ENCODE data around the gene TWF2. TPM values are rescaled to one million over a fixed set of nuclear protein-coding genes. Genes with fewer than 3 reads are reported as not detected.

Gene TWF2
- total RNA-seq, 1 experiment from 2014 or later = 61.1 TPM

DNA sequence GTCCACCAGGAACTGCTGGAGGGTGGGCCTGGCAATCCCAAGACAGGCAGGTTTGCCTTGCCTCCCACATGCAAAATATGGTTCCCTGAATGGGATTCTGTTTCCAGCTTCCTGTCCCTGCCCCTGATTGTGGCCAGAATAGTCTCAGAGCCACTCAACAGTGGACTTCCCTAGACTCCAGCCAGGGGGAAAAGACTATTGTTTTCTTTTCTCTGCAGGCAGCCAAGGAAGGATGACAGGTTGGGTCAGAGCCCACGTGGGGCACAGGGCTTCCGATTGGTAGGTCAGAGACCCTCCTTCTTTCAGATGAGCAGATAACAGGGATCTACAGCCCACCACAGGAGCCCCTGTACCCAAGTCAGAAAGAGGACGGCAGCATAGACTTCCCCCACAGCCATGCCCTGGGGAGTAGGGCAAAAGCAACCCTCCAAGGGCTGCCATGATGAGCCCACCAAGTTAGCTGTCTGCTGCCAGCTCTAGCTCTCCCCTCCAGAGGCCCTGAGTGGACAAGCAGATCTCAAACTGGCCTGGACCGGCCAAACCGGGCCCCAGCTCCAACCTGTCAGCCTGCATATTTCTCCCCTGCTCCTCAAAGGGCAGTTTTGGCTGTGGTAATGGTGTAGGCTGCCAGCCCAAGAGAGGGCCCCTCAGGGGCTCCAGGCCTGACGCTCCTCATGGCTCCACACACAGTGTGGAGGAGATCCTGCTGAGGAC lies 19.9 kb downstream of the TWF2 start:
- Histone ChIP-seq H3K27me3 (replicated peaks) (no peaks in the 10 kb centered on the region), H3K4me3 (no peak overlapping the region), H3K36me3 (peaks cover 20% of the 10 kb centered on the region), H3K4me1 (replicated peaks) (peaks cover 12% of the 10 kb centered on the region), H3K9me3 (replicated peaks) (no peaks in the 10 kb centered on the region), H3K27ac (no peak overlapping the region)
- DNase-seq (ENCODE audit: low read depth in 1 of 2, low spot score in 2 of 2) = no peak

DNA sequence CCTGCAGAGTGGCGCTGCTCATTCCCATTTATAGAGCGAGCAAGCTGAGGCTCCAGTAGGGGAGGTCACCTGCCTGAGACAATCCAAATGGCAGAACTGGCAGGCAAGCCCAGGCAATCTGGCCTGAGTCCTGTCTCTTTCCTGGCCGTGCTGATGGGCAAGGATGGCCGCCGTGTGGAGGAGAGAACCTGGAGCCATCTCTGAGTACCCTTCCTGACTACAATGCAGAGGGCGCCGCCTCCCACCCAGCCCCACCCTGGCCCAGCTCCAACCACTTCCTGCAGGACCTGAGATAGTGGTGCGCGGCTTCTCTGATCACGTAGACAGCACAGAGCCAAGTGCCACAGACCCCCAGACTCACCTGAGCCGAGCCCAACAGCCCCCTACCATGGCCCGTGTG lies 20.5 kb downstream of the TWF2 start:
- Histone ChIP-seq H3K27me3 (replicated peaks) (no peaks in the 10 kb centered on the region), H3K36me3 (peaks cover 27% of the 10 kb centered on the region), H3K27ac (no peak overlapping the region)

DNA sequence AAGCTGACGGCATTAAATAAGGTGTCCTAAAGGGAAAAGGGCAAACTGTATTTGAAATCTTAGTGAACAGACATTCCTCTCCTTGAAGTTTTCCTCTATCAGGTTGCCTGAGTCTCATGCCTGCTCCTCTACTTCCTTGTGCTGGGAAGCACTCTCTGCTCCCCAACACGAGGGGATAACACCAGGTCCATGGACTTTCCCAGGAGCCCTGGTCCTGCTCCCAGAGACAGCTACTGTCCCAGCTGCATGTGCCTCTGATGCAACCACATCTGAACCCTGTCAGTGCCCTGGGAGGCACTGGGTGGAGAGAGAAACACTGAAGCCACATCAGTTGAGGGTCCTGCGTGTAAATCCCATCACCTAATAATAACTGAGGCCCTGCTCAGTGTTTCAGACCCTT lies 20.9 kb downstream of the TWF2 start:
- Histone ChIP-seq H3K27ac (no peak overlapping the region), H3K27me3 (replicated peaks) (no peaks in the 10 kb centered on the region), H3K9me3 (replicated peaks) (no peaks in the 10 kb centered on the region), H3K4me3 (no peak overlapping the region), H3K36me3 (peaks cover 29% of the 10 kb centered on the region), H3K4me1 (replicated peaks) (peaks cover 12% of the 10 kb centered on the region)
- DNase-seq (ENCODE audit: low read depth in 1 of 2, low spot score in 2 of 2) = no peak

More for the DNA sequence above, 20.5 kb downstream of the TWF2 start:
- no peak for DNase-seq (ENCODE audit: low read depth in 1 of 2, low spot score in 2 of 2)
- Histone ChIP-seq H3K4me1 (replicated peaks) (peaks cover 12% of the 10 kb centered on the region), H3K4me3 (no peak overlapping the region), H3K9me3 (replicated peaks) (no peaks in the 10 kb centered on the region)

DNA sequence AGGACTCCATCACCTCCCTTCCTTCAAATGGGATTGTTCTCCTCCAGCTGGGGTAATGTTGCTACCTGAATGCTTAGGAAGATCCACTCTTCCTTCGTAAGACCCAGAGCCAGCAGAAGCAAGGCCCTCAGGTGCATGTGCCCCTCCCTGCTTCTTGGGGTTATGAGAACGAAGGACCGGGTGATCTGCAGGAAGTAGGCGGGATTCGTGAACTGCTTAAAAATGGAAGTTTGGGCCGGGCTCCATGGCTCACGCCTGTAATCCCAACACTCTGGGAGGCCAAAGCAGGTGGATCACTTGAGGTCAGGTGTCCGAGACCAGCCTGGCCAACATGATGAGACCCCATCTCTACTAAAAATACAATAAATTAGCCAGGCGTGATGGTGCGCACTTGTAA lies 21.6 kb downstream of the TWF2 start:
- H3K27me3 ChIP-seq (replicated peaks) = no peaks in the 10 kb centered on the region
- H3K9me3 ChIP-seq (replicated peaks) = no peaks in the 10 kb centered on the region
- peaks cover 12% of the 10 kb centered on the region for H3K4me1 ChIP-seq (replicated peaks)
- H3K36me3 ChIP-seq = peaks cover 35% of the 10 kb centered on the region
- H3K27ac ChIP-seq = no peak overlapping the region
- no peak for DNase-seq (ENCODE audit: low read depth in 1 of 2, low spot score in 2 of 2)
- no peak overlapping the region for H3K4me3 ChIP-seq

DNA sequence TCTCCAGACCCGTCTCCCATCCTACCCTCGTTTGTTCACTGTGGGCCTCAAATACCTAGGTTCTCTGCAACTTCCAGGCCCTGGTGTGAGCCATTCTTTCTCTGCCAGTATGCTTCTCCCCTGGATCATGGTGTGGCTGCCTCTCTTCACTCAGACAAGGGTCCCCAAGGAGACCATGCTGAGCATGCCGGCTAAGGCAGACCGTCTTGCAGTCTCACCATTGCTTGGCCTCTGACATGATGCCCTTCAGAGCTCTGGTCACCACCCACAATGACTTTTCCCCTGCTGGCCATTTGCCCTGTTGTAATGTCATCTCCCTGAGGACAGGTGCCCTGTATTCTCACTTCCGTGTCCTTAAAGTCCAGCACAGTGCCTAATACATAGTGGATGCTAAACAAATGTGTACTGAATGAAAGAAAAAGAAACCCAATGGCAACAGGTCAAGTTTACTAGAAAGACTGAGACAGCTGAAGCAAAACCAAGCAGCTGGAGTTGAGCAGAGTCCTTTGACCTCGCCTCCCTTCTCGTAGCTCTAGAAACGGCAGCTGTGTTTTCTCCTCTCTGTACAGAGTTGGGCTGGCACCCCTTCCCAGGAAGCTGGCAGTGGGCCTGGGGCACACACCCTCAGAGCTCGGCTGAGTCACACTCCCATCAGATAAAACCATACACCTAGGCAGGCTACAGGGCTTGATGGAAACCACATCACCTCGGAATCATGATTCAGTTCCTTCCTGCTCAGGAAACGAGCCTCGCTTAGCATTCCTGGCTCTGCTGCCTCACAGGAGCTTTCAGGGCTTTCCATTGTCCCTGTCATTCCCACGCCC lies 22.2 kb downstream of the TWF2 start:
- H3K9me3 ChIP-seq (replicated peaks) = no peaks in the 10 kb centered on the region
- no peak overlapping the region for H3K27ac ChIP-seq
- H3K4me3 ChIP-seq = no peak overlapping the region
- peaks cover 12% of the 10 kb centered on the region for H3K4me1 ChIP-seq (replicated peaks)
- DNase-seq (ENCODE audit: low read depth in 1 of 2, low spot score in 2 of 2) = no peak
- H3K27me3 ChIP-seq (replicated peaks) = no peaks in the 10 kb centered on the region
- peaks cover 39% of the 10 kb centered on the region for H3K36me3 ChIP-seq

DNA sequence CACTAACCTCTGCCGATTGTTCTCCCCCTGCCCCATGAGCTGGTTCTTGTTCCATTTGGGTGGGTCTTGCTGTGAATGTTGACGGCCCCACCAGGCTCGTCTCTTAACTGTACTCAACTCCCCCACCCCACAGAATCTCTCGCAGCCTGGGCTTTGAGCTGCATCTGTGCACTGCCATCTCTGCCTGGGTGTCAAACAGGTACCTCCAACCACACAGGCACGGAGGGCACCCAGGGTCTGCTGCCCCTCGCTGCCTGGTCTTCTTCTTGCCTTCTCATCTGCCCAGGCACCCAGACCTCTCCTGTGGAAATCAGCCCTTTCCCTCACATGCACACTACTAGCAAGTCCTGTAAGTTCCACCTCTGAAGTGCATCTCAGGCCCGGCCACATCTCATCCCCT lies 23.6 kb downstream of the TWF2 start:
- DNase-seq (ENCODE audit: low read depth in 1 of 2, low spot score in 2 of 2) = no peak
- Histone ChIP-seq H3K4me3 (no peak overlapping the region), H3K27me3 (replicated peaks) (no peaks in the 10 kb centered on the region), H3K9me3 (replicated peaks) (no peaks in the 10 kb centered on the region), H3K4me1 (replicated peaks) (peaks cover 12% of the 10 kb centered on the region), H3K36me3 (peaks cover 53% of the 10 kb centered on the region), H3K27ac (no peak overlapping the region)

DNA sequence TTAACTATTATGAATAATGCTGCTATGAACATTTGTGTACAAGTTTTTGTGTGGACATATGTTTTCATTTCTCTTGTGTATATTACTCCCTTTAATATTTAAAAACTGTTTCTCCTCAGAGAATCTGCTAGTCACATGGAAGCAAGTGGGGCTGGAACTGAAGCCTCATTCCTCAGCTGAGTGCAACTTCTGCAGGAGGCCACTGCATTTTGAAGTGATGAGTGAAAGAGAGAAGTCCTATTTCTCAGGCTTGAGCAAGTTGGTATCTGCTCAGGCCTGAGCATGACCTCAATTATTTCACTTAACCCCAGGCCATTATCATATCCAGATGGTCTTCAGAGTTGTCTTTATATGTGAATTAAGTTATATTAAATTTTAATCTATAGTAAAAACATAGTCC lies 25.1 kb downstream of the TWF2 start:
- Histone ChIP-seq H3K27me3 (replicated peaks) (no peaks in the 10 kb centered on the region), H3K4me1 (replicated peaks) (peaks cover 12% of the 10 kb centered on the region), H3K4me3 (no peak overlapping the region), H3K36me3 (peaks cover 68% of the 10 kb centered on the region), H3K9me3 (replicated peaks) (no peaks in the 10 kb centered on the region), H3K27ac (no peak overlapping the region)
- DNase-seq (ENCODE audit: low read depth in 1 of 2, low spot score in 2 of 2) = no peak

DNA sequence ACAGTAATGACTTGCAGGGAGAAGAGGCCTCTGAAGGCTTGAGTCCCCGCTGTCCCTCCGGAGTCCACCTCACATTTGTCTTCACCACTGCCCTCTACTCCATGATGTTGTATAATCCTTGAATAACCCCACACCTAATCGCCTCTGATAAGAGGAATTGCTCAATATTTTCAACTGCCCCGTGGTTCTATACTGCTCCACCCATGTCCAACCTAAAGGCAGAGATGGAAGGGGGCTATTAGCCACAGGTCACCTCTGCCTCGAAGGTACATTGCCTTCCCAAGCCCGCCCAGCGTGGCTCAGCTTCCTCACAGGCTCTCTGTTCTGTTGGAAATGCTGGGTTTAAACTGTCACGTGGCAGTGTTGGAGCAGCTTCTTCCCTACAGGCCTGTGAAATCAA lies 26.0 kb downstream of the TWF2 start:
- H3K27me3 ChIP-seq (replicated peaks) = no peaks in the 10 kb centered on the region
- no peak overlapping the region for H3K4me3 ChIP-seq
- peaks cover 12% of the 10 kb centered on the region for H3K4me1 ChIP-seq (replicated peaks)
- H3K27ac ChIP-seq = no peak overlapping the region
- H3K36me3 ChIP-seq = peaks cover 77% of the 10 kb centered on the region
- DNase-seq (ENCODE audit: low read depth in 1 of 2, low spot score in 2 of 2) = no peak
- no peaks in the 10 kb centered on the region for H3K9me3 ChIP-seq (replicated peaks)

DNA sequence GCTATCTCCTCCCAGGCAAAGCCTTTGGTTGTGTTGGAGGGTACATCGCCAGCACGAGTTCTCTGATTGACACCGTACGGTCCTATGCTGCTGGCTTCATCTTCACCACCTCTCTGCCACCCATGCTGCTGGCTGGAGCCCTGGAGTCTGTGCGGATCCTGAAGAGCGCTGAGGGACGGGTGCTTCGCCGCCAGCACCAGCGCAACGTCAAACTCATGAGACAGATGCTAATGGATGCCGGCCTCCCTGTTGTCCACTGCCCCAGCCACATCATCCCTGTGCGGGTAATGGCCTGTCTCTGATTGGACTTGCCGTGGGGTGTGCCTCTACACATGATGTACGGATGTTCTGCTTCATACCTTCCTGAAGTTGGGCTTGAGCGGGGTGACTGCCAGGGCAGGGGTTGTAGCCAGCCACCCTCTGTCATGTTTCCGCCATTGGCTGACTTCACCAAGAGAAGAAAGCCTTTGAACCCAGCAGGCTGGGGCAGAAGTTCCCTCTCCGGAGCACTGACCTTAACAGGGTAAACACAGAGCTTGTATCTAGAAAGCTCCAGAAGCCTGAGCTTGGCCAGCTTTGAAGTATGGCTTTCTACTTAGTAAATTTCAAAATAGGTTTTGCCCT lies 27.6 kb downstream of the TWF2 start:
- Histone ChIP-seq H3K36me3 (peaks cover 93% of the 10 kb centered on the region), H3K27me3 (replicated peaks) (no peaks in the 10 kb centered on the region), H3K9me3 (replicated peaks) (no peaks in the 10 kb centered on the region), H3K4me3 (no peak overlapping the region), H3K4me1 (replicated peaks) (no peaks in the 10 kb centered on the region; the same call in 1 of the 2 replicates), H3K27ac (no peak overlapping the region)
- no peak for DNase-seq (ENCODE audit: low read depth in 1 of 2, low spot score in 2 of 2)

DNA sequence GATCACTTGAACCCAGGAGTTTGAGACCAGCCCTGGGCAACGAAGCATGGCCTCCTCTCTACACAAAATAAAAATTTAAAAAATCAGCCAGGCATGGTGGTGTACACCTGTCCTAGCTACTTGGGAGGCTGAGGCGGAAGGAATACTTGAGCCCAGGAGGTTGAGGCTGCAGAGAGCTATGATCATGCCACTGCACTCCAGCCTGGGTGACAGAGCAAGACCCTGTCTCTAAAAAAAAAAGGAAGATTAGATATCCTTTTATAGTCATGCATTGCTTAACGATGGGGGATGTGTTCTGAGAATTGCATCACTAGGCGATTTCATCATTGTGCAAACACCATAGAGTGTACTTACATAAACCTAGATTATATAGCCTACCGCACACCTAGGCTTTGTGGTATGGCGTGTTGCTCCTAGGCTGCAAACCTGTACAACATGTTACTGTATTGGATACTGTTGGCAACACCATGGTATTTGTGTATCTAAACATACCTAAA lies 28.4 kb downstream of the TWF2 start:
- no peak for DNase-seq (ENCODE audit: low read depth in 1 of 2, low spot score in 2 of 2)

DNA sequence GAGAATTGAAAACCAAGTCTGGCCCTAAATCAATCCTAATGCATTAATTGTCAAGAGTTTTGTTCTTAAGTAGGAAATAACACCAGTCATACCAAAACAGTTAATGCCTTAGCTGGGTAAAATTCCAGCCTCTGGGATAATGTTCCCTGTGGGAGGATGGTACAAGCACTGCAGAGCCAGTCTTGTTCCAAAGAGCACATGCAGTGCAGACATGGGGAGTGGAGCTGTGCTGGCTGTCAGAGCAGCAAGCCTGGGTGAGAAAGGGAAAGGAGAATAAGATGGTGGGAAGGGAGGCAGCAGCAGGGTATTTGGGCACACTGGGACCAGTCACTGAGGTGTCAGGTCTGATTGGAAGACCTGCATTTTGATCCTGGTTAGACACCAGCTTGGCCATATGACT lies 28.9 kb downstream of the TWF2 start:
- DNase-seq (ENCODE audit: low read depth in 1 of 2, low spot score in 2 of 2) = no peak
- Histone ChIP-seq H3K9me3 (replicated peaks) (no peaks in the 10 kb centered on the region), H3K36me3 (peaks cover 96% of the 10 kb centered on the region), H3K27me3 (replicated peaks) (no peaks in the 10 kb centered on the region), H3K4me1 (replicated peaks) (no peaks in the 10 kb centered on the region), H3K4me3 (no peak overlapping the region), H3K27ac (no peak overlapping the region)

More for the DNA sequence above, 28.4 kb downstream of the TWF2 start:
- Histone ChIP-seq H3K27ac (no peak overlapping the region), H3K27me3 (replicated peaks) (no peaks in the 10 kb centered on the region), H3K4me1 (replicated peaks) (no peaks in the 10 kb centered on the region), H3K36me3 (peaks cover 96% of the 10 kb centered on the region), H3K4me3 (no peak overlapping the region), H3K9me3 (replicated peaks) (no peaks in the 10 kb centered on the region)

DNA sequence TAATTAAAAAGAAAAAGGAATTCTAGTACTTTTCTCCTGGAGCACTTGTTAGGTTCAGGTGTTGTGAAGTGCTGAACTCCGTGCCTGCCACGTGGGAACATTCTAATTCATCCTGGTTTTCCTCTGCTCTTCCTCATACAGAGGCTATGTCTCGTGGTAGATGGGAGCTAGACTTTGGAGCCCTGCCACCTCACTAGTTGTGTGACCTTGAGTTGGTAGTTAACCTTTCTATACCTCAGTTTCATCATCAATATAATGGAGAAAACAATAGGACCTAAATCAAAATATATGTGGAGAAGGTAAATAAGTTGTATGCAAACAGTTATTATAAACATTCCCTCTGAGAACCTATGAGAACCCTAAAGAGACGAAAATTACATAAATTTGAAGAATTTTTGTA lies 30.4 kb downstream of the TWF2 start:
- Histone ChIP-seq H3K4me1 (replicated peaks) (no peaks in the 10 kb centered on the region), H3K36me3 (peaks cover 96% of the 10 kb centered on the region), H3K27ac (no peak overlapping the region), H3K27me3 (replicated peaks) (no peaks in the 10 kb centered on the region), H3K4me3 (no peak overlapping the region), H3K9me3 (replicated peaks) (no peaks in the 10 kb centered on the region)
- DNase-seq (ENCODE audit: low read depth in 1 of 2, low spot score in 2 of 2) = no peak

DNA sequence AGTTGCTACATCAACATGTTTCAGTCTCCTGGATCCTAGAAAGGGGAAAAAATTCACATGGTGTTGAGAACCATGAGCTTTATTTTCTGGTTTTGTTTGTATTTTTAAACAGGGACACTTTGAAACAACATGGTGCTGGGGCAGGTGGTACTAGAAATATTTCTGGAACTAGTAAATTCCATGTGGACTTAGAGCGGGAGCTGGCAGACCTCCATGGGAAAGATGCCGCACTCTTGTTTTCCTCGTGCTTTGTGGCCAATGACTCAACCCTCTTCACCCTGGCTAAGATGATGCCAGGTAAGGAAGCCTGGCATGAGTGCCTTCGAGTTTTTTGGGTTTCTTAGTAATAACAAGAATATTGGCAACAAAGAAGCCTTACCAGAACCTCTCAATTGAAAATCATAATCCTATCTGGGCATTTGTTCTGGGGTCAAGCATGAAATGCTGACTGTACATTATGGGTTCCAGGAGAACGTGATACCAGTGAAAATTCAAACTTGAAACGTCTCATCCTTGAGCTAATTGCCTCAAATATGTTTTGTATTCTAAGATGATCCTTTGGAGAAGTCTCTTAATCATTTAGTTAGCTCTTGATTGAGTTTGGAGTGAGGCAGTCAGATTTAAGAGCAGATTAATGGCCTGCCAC lies 33.1 kb downstream of the TWF2 start:
- DNase-seq (ENCODE audit: low read depth in 1 of 2, low spot score in 2 of 2) = no peak
- Histone ChIP-seq H3K4me1 (replicated peaks) (peaks cover 7% of the 10 kb centered on the region), H3K27ac (no peak overlapping the region), H3K9me3 (replicated peaks) (no peaks in the 10 kb centered on the region), H3K4me3 (no peak overlapping the region), H3K36me3 (peaks cover 100% of the 10 kb centered on the region), H3K27me3 (replicated peaks) (no peaks in the 10 kb centered on the region)
